GM18507 (cell line): ENCODE data around the gene CISH.

Source experiments
- DNase-seq: peaks from one replicate; pipeline ENCODE4 v3.0.0; 2011; ENCODE audit warnings: low read depth; ENCODE audit not compliant: insufficient read length; ENCODE audit errors: extremely low spot score
- FAIRE-seq: peaks from 2 replicates; lab custom pipeline; 2011; peaks lifted over from hg19 to GRCh38; lab: Jason Lieb, UNC

CISH gene

GRCh38 chr3:50602595-50603191 is 8.9 kb downstream of the CISH start:
- DNase-seq (no peak), FAIRE-seq (no peak)

- peak; percentile 66 for DNase-seq
- FAIRE-seq = peak; percentile 92
Observed at GRCh38 chr3:50600841-50601591, 10.6 kb downstream of the CISH start.

GRCh38 chr3:50600141-50600753 is 11.3 kb downstream of the CISH start:
- no peak for FAIRE-seq
- DNase-seq = no peak

GRCh38 chr3:50599716-50600118 is 11.9 kb downstream of the CISH start:
- no peak for FAIRE-seq

GRCh38 chr3:50599115-50599715 is 12.4 kb downstream of the CISH start:
- no peak for DNase-seq
- FAIRE-seq = no peak

More at GRCh38 chr3:50599716-50600118, 11.9 kb downstream of the CISH start:
- no peak for DNase-seq

- FAIRE-seq (no peak), DNase-seq (no peak)
Observed at GRCh38 chr3:50594253-50594785, 17.3 kb downstream of the CISH start.

- no peak for FAIRE-seq
- no peak for DNase-seq
Observed at GRCh38 chr3:50592568-50592967, 19.0 kb downstream of the CISH start.

- no peak for DNase-seq
- no peak for FAIRE-seq
Observed at GRCh38 chr3:50591196-50591741, 20.3 kb downstream of the CISH start.

- DNase-seq = no peak
- FAIRE-seq = peak; percentile 54
Observed at GRCh38 chr3:50588759-50589433, 22.7 kb downstream of the CISH start.

- no peak for DNase-seq
- peak; percentile 81 for FAIRE-seq
Observed at GRCh38 chr3:50587806-50588758, 23.5 kb downstream of the CISH start.

- DNase-seq = no peak
- FAIRE-seq = no peak
Observed at GRCh38 chr3:50587373-50587772, 24.2 kb downstream of the CISH start.

GRCh38 chr3:50586763-50587070 is 24.9 kb downstream of the CISH start:
- DNase-seq (no peak), FAIRE-seq (no peak)

GRCh38 chr3:50585919-50586762 is 25.4 kb downstream of the CISH start:
- FAIRE-seq (no peak), DNase-seq (no peak)

- FAIRE-seq (no peak), DNase-seq (no peak)
Observed at GRCh38 chr3:50584391-50584790, 27.2 kb downstream of the CISH start.

GRCh38 chr3:50583897-50584296 is 27.7 kb downstream of the CISH start:
- DNase-seq (no peak), FAIRE-seq (no peak)

GRCh38 chr3:50582083-50582482 is 29.5 kb downstream of the CISH start:
- no peak for FAIRE-seq

GRCh38 chr3:50581459-50581842 is 30.1 kb downstream of the CISH start:
- DNase-seq = no peak
- no peak for FAIRE-seq

More at GRCh38 chr3:50582083-50582482, 29.5 kb downstream of the CISH start:
- DNase-seq = no peak
